ENCODE results near the gene IRF7. TPM values are rescaled to one million over a fixed set of nuclear protein-coding genes. Genes with fewer than 3 reads are reported as not detected.
A peak's percentile ranks its signal among the peaks of the same experiment; 100 is the strongest.

The IRF7 gene
- total and polyA plus RNA-seq, 2 donors from 2014 or later: 21.5 to 36.7 TPM

DNA sequence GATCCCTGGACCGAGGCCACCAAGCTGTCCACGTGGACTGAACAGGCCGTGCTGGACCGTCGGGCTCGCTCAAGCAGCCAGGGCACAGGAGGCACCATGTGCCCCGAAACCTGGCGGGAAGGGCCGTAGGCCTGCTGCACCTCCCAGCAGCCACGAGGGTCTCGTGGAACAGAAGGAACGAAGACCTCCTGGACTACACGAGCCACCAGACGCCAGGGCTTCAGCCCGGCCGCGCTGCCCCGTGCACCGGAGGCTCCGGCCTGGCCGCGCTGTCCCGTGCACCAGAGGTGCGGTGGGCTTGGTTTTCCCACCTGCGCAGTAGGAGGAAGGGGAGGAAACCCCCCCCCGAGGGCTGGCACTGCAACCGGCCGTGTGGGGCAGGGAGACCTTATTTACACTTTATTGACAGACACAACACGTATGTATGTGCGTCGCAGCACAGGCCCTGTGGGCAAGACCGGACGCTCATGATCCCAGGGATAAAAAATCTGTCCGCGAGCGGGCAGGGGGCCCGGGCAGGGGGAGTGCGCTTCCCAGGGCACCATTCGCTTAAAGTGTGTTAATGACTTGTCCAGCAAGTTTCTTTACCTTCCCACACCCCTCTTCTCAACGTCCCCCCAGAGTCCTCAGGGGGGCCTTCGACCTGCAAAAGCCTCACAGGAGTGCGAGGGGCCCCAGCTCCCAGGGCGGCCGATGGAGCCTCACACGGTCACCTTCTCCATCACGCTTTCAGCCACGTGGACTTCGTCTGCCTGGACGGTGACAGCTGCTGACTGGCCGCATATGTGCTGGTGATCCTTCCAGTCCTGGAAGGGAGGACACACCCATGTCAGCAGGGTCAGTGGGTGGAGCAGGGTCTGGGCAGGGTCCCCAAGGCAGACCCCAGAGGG lies 28.3 kb upstream of the IRF7 start:
- H3K9ac ChIP-seq (ENCODE audit: low read length in 3 of 3): no peak overlapping the region
- H3K36me3 ChIP-seq (ENCODE audit: control insufficient read depth in 2 of 3, insufficient read depth in 3 of 3, low read length in 3 of 3): peaks cover 0 to 8% (median 0%) of the 10 kb centered on the region in 3 donors
- no peak overlapping the region for H3K4me3 ChIP-seq (ENCODE audit: low read length in 3 of 3)
- H3K27ac ChIP-seq (ENCODE audit: low read depth in 2 of 2, low read length in 2 of 2): no peak overlapping the region
- TF ChIP-seq, protein P1, sequence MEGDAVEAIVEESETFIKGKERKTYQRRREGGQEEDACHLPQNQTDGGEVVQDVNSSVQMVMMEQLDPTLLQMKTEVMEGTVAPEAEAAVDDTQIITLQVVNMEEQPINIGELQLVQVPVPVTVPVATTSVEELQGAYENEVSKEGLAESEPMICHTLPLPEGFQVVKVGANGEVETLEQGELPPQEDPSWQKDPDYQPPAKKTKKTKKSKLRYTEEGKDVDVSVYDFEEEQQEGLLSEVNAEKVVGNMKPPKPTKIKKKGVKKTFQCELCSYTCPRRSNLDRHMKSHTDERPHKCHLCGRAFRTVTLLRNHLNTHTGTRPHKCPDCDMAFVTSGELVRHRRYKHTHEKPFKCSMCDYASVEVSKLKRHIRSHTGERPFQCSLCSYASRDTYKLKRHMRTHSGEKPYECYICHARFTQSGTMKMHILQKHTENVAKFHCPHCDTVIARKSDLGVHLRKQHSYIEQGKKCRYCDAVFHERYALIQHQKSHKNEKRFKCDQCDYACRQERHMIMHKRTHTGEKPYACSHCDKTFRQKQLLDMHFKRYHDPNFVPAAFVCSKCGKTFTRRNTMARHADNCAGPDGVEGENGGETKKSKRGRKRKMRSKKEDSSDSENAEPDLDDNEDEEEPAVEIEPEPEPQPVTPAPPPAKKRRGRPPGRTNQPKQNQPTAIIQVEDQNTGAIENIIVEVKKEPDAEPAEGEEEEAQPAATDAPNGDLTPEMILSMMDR (IDR thresholded peaks at IDR 0.05; ENCODE audit: borderline replicate concordance, extremely low read depth, insufficient read depth): no peak
- no peaks in the 10 kb centered on the region for H3K9me3 ChIP-seq (ENCODE audit: control insufficient read depth in 2 of 3, insufficient read depth in 1 of 3, low read length in 3 of 3)
- peaks cover 0 to 3% (median 0%) of the 10 kb centered on the region in 3 donors for H3K4me1 ChIP-seq (ENCODE audit: control insufficient read depth in 2 of 3, insufficient read depth in 2 of 3, low read depth in 1 of 3, low read length in 3 of 3)
- DNase-seq (no peak), FAIRE-seq (no peak)
- intact Hi-C loops (cut with DNase I): no loop called here
- peaks cover under 1% of the 10 kb centered on the region for H3K27me3 ChIP-seq (ENCODE audit: control insufficient read depth, insufficient read depth, low read length)

DNA sequence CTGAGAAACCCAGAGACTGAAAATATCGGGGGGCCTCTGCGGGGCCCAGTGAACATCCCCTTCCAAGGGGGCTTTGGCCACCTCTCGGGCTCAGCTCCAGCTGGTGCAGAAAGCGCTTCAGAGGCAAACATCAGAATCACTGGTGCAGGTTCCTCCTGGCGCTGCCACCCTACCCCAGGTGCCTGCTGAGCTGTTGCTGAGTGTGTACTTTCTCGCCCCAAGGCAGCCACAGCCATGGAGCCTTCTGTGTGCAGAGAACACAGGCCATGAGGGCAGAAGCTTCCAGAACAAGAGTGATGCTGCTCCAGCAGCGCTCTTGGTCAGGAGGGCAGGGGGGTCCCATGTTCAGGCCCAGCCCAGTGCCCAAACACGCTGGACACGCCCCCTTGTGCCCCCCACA lies 27.6 kb upstream of the IRF7 start:
- no peak for DNase-seq
- intact Hi-C loops (cut with DNase I): no loop called here
- TF ChIP-seq, protein P1 (IDR thresholded peaks at IDR 0.05; ENCODE audit: borderline replicate concordance, extremely low read depth, insufficient read depth): no peak

DNA sequence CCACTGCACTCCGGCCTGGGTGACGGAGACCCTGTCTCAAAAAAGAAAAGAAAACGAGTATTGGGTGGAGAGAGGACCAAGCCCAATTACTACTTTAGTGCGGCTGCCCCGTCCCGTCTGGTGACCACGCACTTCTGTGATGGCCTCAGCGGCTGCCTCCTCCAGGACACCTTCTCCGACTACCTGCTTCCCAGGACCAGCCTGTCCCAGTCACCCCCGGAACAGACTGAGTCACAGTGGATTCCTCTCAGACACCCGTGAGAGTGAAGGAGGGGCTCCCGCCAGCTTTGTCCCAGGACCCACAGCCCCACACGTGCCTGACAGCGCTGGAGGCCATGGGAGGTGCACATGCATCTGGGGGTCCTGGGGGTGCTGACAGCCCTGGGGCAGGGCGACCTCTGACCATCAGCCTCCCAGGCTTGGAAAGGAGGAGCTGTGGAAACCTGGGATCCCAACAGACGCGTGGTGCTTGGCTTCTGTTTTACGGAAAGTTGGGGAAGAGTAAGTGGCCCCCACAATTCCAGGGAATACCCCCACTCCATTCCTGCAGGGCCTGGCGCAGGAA lies 26.1 kb upstream of the IRF7 start:
- no peak for FAIRE-seq
- Histone ChIP-seq H3K4me1 (ENCODE audit: control insufficient read depth in 2 of 3, insufficient read depth in 2 of 3, low read depth in 1 of 3, low read length in 3 of 3) (peaks cover 0 to 5% (median 0%) of the 10 kb centered on the region in 3 donors), H3K36me3 (ENCODE audit: control insufficient read depth in 2 of 3, insufficient read depth in 3 of 3, low read length in 3 of 3) (peaks cover 0 to 8% (median 0%) of the 10 kb centered on the region in 3 donors), H3K27me3 (ENCODE audit: control insufficient read depth, insufficient read depth, low read length) (peaks cover 13% of the 10 kb centered on the region), H3K9me3 (ENCODE audit: control insufficient read depth in 2 of 3, insufficient read depth in 1 of 3, low read length in 3 of 3) (no peaks in the 10 kb centered on the region), H3K4me3 (ENCODE audit: low read length in 3 of 3) (no peak overlapping the region), H3K9ac (ENCODE audit: low read length in 3 of 3) (no peak overlapping the region), H3K27ac (ENCODE audit: low read depth in 2 of 2, low read length in 2 of 2) (no peak overlapping the region)
- intact Hi-C loops (cut with DNase I): no loop called here
- DNase-seq: peak in 1 of 5 donors; percentile 63
- TF ChIP-seq, protein P1 (IDR thresholded peaks at IDR 0.05; ENCODE audit: borderline replicate concordance, extremely low read depth, insufficient read depth): no peak

More for the DNA sequence above, 27.6 kb upstream of the IRF7 start:
- no peak overlapping the region for H3K4me3 ChIP-seq (ENCODE audit: low read length in 3 of 3)
- peaks cover 5% of the 10 kb centered on the region for H3K27me3 ChIP-seq (ENCODE audit: control insufficient read depth, insufficient read depth, low read length)
- no peaks in the 10 kb centered on the region for H3K9me3 ChIP-seq (ENCODE audit: control insufficient read depth in 2 of 3, insufficient read depth in 1 of 3, low read length in 3 of 3)
- no peak overlapping the region for H3K9ac ChIP-seq (ENCODE audit: low read length in 3 of 3)
- H3K4me1 ChIP-seq (ENCODE audit: control insufficient read depth in 2 of 3, insufficient read depth in 2 of 3, low read depth in 1 of 3, low read length in 3 of 3): peaks cover 0 to 3% (median 0%) of the 10 kb centered on the region in 3 donors
- no peak overlapping the region for H3K27ac ChIP-seq (ENCODE audit: low read depth in 2 of 2, low read length in 2 of 2)
- peaks cover 0 to 8% (median 0%) of the 10 kb centered on the region in 3 donors for H3K36me3 ChIP-seq (ENCODE audit: control insufficient read depth in 2 of 3, insufficient read depth in 3 of 3, low read length in 3 of 3)
- FAIRE-seq: no peak

Measured in kidney (tissue), 14 donors.